HT-29 (cell line): ENCODE data around the gene HPCAL1. TPM values are rescaled to one million over a fixed set of nuclear protein-coding genes. Genes with fewer than 3 reads are reported as not detected.

Experiments
- DNase-seq: peaks from one replicate; pipeline ENCODE4 v3.0.0-alpha.2; 2015; ENCODE audit warnings: low spot score
- total RNA-seq: library from RNA; depleted of rRNA; stranded (reverse); fragments of >200 nt; shearing (Covaris generic); gene quantifications from 2 replicates; pipeline ENCODE4 v1.2.3, GENCODE V29; 2014

Gene HPCAL1
- total RNA-seq, 1 experiment from 2014 or later = 151 TPM

DNA sequence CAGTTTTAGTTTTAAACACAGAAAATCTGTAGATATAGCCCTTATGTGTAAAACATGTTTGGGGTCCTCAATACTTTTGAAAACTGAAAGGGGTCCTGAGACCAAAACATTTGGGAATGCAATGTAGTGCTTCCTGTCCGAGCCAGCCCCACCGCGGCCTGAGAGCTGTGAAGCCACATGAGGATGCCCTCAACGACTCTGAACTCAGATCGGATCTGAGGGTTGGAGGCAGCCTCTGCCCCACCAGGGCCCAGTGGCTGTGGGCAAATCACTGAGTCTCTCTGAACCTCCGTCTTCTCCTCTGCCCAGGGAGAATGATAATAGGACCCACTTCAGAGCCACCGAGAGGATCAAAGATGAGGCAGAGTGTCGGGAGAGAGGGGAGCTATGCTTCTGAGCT, 33.4 kb upstream of the HPCAL1 start:
- DNase-seq = no peak

DNA sequence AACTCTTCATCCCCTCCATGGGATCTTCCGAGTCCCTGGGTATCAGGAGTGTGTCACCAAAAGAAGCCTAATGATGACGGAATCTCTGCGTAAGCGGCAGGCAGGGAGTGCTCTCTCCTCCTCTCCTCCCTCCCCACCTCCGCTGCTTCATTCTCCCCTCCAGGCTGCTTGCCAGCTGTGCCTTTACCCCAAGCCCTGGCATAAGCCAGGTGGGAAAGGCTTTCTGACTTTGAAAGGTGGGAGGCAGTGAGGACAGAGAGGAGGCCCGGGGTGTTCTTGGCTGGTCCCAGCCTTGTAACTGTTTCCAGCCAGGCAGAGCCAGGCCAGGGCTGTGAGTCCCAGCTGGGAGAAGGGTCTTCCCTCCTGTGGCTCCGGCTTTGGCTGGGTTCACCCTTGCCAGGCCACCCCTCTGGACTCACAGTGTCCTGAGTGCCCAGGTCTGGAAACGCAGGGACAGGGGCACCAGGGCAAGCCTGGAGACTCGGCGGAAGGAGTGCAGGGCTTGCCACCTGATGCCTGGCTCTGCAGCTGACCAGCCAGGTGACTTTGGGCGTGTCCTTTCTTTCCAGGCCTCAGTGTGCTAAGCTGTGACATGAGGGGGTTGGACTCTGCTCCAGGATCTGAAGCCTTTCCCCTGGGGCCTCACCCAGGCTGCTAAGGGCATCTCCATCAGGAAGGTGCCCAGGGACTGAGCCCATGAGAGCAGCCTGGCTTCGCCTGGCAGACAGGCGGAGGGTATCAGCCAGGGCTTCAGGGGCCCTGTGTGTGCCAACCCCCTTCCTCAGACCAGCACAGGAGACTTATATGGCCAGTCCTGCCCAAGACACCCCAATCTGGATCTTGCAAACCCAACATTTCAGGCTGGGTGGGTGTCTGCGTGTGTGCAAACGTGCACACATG, 32.7 kb upstream of the HPCAL1 start:
- no peak for DNase-seq

DNA sequence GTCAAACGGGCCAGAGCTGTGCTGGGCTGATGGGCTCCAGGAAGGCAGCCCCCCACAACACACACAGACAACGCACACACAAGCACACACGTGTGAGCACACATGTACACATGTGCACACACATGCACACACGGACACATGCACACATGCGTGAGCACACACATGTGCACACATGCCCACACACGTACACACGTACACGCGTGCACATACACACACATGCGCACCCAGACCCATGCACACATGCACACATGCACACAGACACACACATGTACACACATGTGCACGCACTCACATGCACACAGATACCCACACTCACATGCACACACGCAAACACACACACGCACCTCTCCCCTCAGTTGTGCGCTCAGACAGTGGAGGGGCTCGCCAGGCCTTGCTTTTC, 31.2 kb upstream of the HPCAL1 start:
- no peak for DNase-seq

DNA sequence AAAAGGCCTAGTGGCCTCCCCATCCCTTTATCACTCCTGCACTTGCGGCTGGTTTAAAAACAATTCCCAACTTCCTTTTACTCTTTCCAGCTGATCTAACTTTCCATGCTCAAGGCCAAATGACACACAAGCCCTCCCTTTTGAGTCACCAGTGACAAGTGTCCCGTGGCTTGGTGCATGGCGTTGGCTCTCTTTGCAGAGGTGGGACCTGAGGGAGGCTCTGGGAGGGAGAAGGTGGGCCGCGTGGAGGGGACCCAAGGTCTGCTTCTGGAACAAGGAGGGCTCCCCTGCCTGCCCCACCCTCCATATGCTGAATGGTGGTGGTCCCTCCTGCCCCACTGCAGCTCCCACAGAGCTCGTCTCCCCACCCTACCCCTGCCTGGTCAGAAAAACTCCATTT, 30.8 kb upstream of the HPCAL1 start:
- DNase-seq = no peak

DNA sequence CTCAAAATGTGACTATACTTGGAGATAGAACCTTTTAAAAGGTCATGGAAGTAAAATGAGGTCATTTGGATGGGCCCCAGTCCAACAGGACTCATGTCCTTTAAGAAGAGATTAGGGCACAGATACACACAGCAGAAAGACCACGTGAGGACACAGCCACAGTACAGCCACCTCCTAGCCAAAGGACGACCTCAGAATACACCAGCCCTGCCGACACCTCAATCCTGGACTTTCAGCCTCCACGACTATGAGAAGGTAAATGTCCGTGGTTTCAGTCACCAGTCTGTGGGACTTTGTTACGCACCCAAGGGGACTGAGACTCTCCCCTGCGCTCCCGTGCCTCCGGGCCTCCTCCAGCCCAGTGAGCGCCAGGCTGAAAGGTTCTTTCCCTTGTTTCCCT, 30.2 kb upstream of the HPCAL1 start:
- DNase-seq = no peak

DNA sequence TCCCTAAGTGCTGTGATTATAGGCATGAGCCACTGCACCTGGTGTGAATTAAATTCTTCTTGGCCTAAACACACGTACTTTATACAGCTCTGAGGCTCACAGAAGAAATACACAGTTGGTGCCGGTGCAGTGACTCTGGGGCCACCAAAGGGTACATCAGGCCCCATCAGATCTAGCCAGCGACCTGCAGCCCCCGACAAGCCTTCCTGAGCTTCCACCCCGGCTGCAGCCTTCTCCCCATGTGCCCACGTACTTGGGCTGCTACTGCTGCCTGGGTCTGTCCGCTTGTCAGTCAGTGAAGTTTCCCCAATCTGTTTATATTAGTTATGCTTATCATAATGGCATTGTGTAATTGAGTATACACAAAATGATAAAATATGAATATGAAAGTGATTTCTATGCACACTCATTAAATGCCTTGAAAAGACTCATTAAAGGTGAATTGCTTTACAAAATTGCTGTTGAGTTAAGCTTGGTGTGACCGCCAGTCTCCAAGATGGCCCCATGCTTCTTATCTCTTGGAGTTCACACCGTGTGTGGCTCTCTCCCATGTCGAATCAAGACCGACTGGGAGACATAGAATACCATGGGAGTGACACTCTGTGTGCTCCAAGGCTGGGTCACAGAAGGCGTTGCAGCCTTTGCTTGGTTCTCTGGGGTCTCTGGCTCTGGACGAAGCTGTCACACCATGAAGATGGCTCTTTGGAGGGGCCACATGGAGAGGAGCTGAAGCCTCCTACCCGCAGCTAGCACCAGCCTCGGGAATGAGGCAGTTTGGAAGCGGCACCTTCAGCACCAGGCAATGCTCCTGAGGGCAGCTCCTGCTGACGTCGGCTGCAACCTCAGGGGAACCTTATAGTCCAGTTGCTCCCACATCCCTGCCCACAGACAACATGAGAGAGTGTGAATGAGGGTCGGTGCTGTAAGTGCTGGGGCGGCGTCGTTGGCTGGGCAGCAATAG, 29.2 kb upstream of the HPCAL1 start:
- no peak for DNase-seq

DNA sequence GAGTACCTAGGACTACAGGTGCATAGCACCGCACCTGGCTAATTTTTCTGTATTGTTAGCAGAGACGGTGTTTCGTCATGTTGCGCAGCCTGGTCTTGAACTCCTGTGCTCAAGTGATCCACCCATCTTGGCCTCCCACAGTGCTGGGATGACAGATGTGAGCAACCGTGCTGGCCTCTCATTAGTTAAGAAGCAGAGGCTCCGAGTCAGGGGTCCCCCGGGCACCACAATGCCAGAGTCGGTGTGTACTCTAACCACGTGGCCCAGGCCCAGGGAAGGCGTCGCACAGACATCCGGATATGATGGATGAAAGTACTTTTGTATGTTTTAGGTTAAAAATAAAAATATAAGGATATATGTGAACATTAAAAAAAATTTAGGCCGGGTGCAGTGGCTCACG, 28.3 kb upstream of the HPCAL1 start:
- no peak for DNase-seq

DNA sequence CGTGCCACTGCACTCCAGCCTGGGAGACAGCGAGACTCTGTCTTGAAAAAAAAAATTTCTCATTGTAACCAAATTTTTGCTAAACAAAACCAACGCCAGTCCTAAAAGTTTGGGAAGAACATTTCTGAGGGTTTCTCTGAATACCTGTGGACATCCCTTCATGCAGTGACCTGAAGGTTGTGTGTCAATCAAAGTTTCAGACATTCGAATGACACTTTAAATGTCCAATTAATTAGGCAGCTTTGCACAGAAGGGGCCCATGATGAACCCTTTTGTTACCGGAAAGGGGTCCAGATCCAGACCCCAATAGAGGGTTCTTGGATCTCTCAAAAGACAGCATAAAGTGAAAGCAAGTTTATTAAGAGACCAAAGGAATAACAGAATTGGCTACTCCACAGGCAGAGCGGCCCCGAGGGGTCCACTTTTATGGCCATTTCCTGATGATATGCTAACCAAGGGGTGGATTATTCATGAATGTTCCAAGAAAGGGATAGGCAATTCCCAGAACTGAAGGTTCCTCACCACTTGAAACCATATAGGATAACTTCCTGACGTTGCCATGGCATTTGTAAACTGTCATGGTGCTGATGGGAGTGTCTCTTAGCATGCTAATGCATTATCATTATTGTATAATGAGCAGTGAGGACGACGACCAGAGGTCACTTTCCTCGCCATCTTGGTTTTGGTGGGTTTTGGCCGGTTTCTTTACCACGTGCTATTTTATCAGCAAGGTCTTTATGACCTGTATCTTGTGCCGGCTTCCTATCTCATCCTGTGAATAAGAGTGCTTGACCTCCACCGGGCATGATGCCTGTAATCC, 27.5 kb upstream of the HPCAL1 start:
- DNase-seq = no peak

DNA sequence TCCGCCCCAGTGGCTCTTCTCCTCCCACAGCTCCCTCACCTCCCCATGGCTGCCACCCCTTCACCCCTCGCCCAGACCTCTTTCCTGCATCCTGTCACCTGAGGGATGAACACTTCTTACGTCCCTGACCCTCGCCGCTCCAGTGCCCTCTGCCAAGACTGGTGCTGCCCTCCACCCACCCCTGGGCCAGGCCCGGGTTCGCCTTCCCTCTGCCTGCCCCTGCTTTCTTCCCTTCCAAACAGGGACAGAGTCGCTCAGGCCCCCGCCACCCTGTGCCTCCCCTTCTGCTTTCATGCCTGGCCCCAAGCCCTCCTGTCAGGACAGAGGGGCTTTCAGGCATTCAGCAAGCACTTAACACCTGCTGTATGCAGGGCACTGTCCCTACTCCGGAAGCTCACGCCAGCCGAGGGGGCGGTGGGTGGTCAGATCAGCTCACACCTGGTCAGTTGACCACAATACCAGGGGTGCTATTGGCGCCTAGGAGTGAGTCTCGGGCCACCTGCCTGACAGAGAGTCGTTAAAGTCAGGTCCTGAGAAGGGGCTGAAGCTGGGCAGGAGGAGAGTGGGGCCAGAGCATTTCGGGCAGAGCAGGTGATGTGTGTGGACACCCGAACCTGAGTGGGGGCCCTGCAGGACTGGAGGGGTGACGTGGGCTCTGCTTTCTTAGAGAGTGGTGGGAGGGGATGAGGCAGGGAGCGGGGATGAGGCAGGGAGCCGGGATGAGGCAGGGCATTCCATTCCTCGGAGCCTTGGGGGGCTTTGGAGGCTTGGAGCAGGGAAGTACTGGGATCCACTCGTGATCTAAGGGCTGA, 26.0 kb upstream of the HPCAL1 start:
- no peak for DNase-seq

DNA sequence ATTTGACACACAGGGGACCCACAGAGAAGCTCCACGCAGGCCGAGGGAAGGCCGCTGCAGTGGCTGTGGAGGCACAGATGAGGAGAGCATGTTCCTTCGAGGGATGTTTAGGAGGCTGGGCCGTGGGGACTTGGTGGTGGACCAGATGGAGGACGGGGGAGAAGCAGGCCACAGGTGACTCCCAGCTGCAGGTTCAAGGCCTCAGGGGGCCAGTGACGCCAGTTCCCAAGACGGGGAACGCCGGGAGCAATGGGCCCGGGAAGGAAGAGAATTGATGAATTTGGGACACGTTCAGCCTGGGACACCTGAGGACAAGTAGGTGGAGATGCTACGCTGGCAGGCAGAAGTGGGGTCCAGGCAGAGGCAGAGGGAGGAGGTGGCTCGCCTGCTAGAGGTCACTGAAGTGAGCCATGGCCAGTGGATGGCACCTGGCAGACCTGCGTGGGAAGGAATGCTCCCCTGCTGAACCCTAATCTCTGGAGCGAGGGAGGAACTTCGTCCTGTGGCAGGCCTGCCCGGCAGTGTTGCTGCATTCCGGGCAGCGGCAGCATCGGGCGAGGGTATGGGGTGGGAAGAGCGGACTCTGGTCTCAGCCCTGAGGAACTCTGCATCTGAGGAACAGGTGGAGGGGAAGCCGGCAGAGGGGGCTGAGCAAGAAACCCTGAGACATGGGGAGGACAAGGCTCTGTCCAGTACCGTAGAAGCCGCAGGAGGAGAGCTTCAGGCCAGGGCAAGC, 25.2 kb upstream of the HPCAL1 start:
- DNase-seq = no peak

DNA sequence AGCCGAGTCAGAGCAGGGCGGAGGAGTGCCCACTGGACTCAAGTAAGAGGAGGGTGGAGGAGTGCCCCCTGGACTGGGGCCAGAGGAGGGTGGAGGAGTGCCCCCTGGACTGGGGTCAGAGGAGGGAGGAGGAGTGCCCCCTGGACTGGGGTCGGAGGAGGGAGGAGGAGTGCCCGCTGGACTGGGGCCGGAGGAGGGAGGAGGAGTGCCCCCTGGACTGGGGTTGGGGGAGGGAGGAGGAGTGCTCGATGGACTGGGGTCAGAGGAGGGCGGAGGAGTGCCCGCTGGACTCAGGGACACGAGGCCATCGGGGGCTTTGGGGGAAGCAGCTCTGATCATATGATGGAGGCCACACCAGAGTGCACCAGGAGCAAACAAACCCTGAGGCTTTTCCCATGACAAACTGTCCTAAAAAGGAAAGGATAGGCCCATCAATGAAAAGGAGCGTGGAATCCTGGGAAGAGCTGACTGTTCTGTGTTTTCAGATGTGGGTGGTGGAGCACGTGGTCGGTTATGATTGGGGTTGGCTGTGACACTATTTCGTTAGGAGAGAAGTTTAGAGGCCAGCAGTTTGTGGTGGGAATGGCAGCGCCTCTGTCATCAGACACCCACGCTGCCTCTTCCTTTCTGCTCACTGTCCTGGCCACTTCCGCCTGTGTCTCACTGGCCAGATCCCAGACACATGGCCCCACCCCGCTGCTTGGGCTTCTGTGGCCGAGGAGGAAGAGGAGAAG, 24.5 kb upstream of the HPCAL1 start:
- DNase-seq = peak; percentile 80

DNA sequence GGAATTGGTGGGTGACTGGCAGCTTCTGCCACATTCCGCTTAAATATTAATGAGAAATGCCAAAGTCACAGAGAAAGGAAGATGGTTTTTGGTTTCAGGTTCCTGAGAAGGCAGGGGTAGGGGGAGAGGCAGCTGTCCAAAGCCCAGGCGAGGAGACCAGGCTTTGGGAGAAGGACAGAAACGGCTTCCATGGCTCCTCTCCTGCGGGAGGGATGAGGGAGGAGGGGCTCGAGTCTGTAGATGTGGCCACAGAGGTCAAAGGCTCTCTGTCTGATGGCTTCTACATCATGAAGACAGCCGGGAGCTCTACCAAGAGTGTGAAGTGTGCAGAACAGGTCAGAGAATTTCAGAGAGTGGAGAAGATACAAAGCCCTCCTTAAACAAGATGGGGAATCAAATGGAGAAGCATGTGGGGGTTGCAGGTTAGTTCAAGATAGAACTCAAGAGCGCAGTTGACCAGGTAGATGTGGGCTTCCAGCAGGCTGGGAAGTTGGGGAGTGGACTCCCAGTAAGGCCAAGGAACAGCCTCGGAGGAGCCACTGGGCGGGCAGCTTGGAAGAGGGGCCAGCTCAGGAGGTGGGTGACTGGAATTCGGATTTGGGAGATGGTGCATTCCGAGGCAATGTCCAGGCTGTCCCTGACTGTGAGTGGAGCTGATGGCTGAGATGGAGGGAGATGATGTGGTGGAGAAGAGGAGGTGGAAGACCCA, 23.8 kb upstream of the HPCAL1 start:
- no peak for DNase-seq

DNA sequence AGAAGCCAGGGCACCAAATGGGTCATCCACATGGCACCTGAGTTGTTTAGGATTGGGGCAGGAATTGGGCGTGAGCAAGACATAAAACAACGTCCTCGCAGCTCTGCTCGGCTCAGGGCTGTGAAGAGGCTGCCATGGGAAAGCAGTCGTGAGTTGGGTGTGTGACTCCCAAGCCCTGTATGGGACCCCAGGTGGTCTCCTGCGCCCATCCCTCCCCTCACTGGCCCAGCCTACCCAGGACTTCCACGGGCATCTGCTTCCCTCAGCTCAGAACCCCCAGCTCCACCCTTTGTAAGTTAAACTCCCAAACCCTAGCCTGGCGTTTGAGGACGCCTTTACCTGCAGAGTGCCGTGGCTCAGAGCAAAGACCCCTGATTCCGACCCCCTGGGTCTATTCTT, 23.2 kb upstream of the HPCAL1 start:
- no peak for DNase-seq

DNA sequence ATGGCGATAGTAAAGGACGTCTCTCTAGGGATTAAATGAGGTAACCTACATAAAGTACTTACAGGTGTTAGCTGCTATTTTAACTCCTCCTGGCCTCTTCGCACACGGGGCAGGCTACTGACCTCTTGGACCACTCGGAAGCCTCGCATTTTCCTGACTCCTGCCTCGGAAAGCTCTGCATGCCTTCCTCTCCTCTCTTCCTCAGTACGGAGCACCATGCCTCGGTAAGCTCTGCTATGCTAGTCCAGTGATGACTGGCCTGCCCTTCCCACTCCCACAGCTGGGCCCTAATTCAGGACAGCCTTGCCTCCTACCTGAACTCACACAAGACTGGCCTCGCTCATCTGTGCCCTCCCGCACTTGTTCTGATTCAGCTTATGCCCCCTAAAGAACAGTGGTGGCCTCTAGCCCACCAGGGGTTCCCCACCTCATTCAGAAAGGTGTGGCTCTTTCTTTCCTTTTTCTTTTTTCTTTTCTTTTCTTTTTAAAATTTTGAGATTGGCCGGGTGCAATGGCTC, 22.7 kb upstream of the HPCAL1 start:
- DNase-seq = no peak

DNA sequence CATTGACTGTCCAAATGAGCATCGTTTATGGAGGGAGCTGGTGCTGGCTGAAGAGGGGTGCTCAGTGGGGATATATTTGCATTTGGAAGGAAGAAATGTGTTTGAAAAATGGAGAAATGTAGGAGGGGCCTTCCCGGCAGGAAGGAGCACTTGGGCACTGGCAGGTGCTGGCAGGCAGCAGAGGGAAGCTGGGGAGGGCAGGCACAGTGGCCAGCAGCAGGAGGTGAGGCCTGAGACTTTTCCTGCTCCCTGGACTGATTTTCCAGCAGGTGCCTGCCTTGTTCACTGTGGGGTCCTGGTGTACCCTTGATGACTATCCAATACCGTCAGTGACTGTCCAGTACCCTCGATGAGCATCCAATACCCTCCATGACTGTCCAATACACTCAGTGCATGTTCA, 20.8 kb upstream of the HPCAL1 start:
- DNase-seq = no peak

DNA sequence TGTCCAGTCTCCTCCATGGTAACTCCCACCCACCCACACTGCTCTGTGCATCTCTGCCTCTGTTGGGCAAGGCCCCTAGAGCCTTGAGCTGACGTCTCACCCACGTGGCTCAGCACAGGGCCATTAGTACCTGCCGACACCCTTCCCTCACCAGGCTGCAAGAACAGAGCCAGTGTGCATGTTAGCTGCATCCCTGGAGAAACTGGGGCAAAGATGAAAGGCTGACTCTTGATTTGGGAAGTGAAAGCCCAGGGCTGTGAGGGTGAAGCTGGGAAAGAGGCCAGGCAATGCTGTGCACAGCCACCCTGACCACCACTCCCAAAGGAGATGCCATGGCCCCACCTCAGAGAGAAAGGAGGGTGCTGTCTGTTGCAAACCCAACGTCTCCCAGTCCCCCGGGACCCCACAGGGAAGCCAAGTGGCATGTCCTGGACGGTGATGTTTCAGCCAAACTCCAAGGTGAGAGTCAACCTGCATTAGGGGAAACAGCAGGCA, 20.0 kb upstream of the HPCAL1 start:
- DNase-seq = no peak

DNA sequence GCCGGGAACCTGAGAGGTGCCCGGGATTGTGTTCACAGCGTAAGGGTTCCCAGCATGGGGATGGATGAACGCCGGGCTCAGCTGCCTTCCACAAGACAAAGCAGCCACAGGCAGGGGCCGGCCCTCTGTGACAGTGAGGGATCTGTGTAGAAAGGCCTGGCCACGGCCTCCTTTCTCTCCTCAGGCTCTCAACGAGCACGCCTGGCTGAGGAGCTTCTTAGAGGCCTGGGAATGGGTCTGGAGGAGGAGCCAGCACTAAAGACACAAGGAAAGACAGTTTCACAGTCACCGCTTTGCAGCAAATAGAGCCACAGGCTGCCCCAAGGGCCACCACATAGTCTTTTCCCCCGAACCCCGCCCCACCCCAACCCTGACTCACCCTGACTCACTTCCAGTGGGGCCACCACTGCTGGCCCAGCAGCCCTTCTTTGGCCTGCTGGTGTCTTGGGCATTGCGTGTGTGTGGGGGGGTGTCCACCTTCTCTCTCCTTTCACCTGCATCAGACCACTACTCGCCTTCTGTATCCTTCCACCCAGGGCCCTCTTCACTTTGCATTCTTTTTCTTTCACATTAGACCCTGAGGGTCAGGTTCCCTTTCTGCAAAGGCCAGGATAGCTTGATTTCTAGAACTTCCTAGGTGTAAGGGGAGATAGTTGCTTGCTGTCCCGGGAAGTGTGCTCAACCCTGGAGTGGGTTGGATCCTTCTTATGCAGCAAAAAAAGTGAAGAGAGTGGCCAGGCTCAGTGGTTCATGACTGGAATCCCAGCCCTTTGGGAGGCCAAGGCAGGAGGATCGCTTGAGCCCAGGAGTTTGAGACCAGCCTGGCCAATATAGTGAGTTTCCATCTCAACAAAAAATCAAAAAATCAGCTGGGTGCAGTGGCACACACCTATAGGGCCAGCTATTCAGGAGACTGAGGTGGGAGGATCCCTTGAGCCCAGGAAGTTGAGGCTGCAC, 19.3 kb upstream of the HPCAL1 start:
- peak; percentile 86 for DNase-seq
